ENCODE data around the gene CNGA1.
A peak's percentile ranks its signal among the peaks of the same experiment; 100 is the strongest.
"Not testable (repeated sequence)": the region's sequence is repeated elsewhere in the genome, so short reads cannot be mapped to it uniquely, and the experiment has no call there.

Gene CNGA1

GRCh38 chr4:47968847-47969246, 47.6 kb downstream of the CNGA1 start:
- no peak for DNase-seq (ENCODE audit: low read depth)

- no peak for DNase-seq (ENCODE audit: low read depth)
Measured at GRCh38 chr4:47954677-47955076, 61.8 kb downstream of the CNGA1 start.

DNA sequence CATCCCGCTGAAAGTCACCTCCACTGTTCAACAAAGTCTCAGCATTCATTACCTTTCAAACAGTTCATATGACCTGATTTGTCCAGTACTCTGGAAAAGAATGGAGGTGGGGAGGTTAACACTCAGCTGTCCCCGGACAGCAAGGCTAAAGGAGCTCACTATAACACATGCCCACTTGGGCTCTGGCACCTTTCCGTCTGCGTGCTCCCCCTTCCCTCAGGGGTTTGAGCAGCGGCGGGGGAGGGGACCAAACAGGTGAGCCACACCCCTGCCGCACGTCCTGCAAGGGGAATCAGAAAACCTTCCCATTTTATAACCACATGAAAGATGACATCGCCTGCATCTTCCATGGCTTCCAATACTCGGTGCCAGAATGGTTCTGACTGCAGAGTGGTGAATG, 62.2 kb downstream of the CNGA1 start:
- no peak for DNase-seq (ENCODE audit: low read depth)

DNA sequence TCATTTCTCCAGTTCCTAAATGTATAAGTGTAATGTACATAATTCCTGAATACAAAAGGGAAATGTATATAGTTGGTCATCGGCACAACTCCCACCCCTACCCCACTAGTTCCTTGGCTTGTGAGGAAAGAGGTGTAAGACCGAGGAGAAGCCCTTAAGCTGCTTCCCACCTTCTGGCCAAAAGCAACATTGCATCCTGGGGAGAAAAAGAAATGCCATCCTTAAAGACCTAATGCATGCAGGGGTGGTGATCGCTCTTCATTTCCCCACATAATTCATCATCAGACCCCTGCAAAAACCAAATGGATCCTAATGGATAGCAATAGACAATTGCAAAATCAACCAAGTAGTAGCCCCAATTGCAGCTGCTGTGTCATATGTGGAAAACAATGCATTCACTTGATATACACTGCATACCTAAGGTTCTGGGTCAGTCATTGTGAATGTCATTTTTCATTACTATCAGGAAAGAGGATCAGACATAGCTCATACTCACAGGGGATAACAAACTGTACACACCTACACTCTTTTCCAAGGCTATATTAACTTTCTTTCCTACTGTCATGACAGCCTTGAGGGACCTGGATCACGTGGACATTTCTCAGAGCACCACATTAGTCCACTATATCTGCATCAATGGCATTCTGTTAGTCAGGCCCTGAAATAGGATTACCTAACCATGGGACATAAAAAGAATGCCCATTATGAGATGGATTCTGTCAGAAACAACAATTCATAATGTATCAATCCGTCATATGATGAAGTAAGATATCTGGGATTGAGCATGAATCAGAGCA, 70.4 kb downstream of the CNGA1 start:
- DNase-seq (ENCODE audit: low read depth), result no peak

- DNase-seq (ENCODE audit: low read depth), result no peak
Measured at GRCh38 chr4:47942081-47942819, 74.2 kb downstream of the CNGA1 start.

DNA sequence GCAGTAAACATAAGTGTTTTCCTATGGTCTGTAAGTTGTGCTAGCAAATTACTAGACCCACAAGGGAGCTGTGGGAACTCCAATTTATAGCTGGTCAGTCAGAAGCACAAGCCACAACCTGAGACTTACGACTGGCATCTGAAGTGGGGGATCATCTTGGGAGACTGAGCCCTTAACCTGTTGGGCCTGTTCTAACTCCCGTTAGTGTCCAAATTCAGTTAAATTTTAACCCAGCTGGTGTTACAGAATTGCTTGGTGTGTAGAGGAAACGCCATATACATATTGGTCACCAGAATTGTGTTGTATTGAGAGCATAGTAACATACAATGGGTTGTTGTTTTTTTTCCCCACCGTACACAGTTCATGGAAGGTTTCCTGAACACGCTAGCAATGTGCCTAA, 77.0 kb downstream of the CNGA1 start:
- no peak for DNase-seq (ENCODE audit: low read depth)

DNA sequence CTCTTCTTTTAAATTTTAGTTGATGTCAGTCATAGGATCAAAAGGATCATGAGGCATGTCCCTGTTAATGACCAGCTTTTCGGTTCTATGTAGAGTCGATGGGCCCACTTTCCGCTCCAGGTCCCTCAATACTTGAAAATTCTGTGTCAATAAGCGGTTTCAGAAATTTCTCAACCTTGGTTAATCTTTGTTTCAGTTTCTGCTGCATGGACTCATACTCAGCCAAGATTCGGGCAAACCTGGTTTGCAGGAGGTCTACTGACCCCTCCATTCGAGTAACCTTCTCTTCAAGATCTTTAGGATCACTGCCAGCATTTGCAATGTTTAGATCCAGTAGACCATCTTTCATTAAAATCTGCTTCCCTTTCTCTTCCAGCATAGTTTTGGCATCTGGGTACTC, 80.1 kb downstream of the CNGA1 start:
- no peak for DNase-seq (ENCODE audit: low read depth)

DNA sequence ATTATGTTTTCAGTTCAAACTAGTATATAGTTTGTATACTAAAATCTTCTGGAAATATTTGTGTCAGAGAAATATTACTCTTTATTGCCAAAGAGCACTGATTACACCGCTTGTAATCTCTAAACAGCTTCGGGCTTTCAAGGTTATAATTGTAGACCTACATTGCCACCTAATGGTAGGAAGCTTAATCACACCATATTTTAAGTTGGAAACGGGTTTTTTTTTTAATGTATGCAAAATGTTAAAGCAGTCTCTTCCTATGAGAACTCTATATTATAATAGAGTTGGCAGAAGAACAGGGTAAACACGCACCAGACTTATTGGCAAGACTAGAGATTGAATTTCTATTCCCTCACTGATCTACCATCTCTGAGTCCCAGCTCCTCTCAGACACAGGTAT, 82.6 kb downstream of the CNGA1 start:
- no peak for DNase-seq (ENCODE audit: low read depth)

DNA sequence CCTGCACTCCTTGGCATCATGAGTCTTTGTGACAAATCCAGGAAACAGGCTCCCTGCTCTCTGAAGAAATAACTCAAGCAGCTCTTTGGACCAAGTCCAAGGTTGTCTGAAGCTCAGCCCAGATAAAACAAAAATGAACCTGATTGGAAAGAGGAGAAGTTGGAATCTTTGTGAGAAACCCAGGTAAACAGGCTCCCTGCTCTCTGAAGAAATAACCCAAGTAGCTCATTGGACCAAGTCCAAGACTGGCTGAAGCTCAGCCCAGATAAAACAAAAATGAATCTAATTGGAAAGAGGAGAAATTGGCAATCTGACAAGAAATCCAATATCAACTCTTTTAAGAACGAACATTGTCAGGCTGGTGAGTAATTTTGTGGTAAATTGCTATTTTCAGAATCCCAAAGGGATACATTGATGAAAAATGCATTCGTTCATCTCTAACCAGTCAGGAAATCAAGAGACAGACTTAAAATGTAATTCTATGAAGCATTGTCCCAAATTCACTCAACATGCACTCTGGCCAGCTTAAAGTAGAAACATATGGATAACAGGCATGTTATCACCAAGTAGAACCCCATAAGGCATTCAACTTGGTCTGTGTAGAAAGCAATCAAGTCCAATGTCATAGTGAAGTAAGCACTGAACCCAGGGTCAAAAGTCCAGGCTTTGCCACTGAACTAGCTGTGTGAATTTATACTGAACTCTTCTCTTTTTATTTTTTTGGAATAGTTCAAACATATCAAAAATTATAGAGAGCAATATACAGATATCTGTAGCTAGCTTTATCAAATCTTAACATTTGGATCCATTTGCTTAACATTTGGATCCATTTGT, 85.3 kb downstream of the CNGA1 start:
- DNase-seq (ENCODE audit: low read depth), result no peak

- no peak for DNase-seq (ENCODE audit: low read depth)
Measured at GRCh38 chr4:47929682-47930201, 86.7 kb downstream of the CNGA1 start.

DNA sequence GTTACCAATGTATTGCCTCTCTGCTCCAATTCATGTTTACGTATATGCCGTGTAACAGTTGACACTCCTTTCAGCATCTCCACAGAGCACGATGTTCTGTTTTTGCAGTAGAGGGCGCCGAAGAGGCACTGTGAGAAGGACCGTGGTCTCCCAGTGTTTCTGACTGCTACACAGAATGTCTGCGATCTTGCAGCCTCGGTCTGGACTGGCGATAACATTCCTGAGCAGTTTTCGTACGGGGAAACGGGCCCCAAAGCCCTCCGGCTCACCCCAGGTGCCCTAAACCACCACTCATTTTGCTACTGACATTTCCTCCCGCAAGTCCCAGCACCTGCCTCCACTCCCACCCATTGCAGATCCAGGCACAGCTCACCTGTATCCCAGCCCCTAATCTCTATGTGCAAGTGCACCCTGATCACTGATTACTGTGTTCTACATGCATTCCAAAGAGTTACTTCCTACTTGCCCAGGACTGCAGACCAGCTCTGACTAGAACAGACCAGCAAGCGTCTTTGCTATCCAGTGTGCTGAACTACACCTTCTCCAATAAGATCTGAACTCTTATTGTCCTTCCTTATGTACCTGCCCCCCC, 89.7 kb downstream of the CNGA1 start:
- no peak for DNase-seq (ENCODE audit: low read depth)

GRCh38 chr4:47923261-47923608, 93.2 kb downstream of the CNGA1 start:
- DNase-seq (ENCODE audit: low read depth), result not testable (repeated sequence)

- not testable (repeated sequence) for DNase-seq (ENCODE audit: low read depth)
Measured at GRCh38 chr4:47922436-47923260, 93.8 kb downstream of the CNGA1 start.

DNA sequence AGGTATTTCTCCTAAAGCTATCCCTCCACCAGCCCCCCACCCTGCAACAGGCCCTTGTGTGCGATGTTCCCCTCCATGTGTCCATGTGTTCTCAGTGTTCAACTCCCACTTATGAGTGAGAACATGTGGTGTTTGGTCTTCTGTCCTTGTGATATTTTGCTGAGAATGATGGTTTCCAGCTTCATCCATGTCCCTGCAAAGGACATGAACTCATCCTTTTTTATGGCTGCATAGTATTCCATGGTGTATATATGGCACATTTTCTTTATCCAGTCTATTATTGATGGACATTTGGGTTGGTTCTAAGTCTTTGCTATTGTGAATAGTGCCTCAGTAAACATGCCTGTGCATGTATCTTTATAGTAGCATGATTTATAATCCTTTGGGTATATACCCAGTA, 99.3 kb downstream of the CNGA1 start:
- not testable (repeated sequence) for DNase-seq (ENCODE audit: low read depth)

DNA sequence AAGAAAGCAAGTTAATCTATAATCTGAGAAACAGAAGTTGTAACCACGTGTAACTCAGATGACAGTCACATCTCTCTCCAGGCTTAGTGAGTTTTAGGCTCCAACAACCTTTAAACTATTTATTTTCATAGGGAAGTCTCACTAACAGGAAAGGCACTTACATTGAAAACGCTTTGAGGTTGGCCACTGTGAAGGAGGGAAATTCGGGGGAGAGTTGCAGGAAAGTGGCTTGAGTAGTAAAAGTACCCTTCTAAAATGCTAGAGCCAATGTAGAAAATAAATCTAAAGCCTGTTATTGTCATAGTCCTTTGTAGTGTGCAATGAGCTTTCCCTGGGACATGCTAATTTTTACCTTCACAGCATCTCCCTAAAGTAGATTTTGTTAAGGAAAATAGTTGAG, 101.1 kb downstream of the CNGA1 start:
- DNase-seq (ENCODE audit: low read depth), result no peak

DNA sequence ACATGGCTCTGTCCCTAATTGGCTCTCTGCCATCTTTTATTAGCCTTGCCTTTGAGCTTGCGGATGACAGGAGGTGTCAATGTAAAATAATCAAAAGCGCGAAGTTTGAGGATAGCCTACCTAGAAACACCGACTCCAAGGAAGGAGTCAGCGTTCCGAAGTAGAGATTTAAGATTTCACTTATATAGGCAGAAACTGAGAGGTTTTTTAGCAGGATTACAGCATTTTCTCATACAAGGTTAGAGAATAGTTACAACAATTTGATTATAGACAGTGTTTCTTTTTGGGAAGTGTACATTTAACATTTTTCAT, 101.6 kb downstream of the CNGA1 start:
- DNase-seq (ENCODE audit: low read depth), result no peak

GRCh38 chr4:47914220-47914925, 102.1 kb downstream of the CNGA1 start, which contains the start of gene NFXL1:
NFXL1 (minus strand) TSS chr4:47914583; CDS start chr4:47914203, 380 bp downstream.
- DNase-seq (ENCODE audit: low read depth), result peak; percentile 80

DNA sequence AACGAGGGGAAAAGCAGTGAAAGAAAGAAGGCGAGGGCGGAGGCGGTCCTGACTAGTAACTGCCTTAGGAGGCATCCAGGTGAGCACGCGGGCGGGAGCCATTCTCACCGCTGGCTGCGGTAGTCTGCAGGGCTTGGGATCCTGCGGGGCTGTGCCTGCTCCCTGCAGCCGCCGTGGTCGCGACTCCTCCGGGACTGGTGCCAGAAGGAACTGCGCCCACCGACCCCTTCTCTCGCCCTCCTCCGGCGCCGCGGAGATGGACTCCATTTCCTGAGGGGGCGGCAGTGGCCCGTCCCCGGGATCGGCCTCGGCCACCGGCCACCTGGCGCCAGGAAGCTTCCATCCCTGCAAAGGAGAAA, 102.6 kb downstream of the CNGA1 start:
- DNase-seq (ENCODE audit: low read depth), result no peak

DNA sequence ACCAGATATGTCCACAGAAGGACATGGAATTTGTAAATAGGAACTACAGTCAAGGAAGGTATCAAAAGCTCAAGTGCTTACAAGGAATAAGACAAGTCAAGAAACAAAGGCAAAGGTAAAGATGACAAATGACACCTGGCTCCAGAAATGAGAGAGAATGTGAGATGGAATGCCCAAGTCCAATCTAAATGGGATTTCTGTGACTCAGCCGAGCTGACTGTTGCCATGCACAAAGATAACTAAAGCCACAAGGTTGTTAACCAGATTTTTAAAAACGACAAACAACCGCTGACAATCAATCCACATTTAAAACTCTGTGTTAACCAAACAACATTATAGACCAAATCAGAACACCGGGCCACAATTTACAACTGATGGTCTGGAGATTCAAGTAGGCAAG, 103.2 kb downstream of the CNGA1 start:
- DNase-seq (ENCODE audit: low read depth), result no peak

- no peak for DNase-seq (ENCODE audit: low read depth)
Measured at GRCh38 chr4:47907089-47907646, 109.3 kb downstream of the CNGA1 start.

All from CMK (cell line).